GM12878 (cell line): ENCODE results near the gene TMEM174. TPM values are rescaled to one million over a fixed set of nuclear protein-coding genes. Genes with fewer than 3 reads are reported as not detected.

Experiments
- BRCA1 ChIP-seq: IDR thresholded peaks from 2 replicates; pipeline ENCODE4 v1.6.1; 2011; ENCODE audit warnings: low read depth, low read length, improper control_type of control experiment
- CHD2 ChIP-seq: IDR thresholded peaks from 2 replicates; pipeline ENCODE4 v1.6.1; 2011; ENCODE audit warnings: low read depth, low read length, improper control_type of control experiment, borderline replicate concordance
- CHD4 ChIP-seq: fragments of 200-600 bp; sonication (generic); IDR thresholded peaks from 2 replicates; pipeline ENCODE4 v1.6.1; 2016; ENCODE audit warnings: mild to moderate bottlenecking
- DPF2 ChIP-seq: fragments of 450-650 bp; IDR thresholded peaks from 2 replicates; pipeline ENCODE4 v1.6.1; 2017; ENCODE audit warnings: mild to moderate bottlenecking
- EZH2 ChIP-seq: IDR thresholded peaks from 2 replicates; pipeline ENCODE4 v1.6.1; 2012; ENCODE audit warnings: low read depth, mild to moderate bottlenecking, control low read depth, inconsistent platforms, low read length, borderline replicate concordance; ENCODE audit not compliant: control insufficient read depth
- HDAC2 ChIP-seq: fragments of 200-600 bp; sonication (generic); IDR thresholded peaks from 2 replicates; pipeline ENCODE4 v1.6.1; 2017
- HDAC6 ChIP-seq: fragments of 200-600 bp; sonication (generic); IDR thresholded peaks from one replicate; pipeline ENCODE4 v1.8.0; 2017; ENCODE audit warnings: antibody characterized with exemption; ENCODE audit not compliant: unreplicated experiment
- IKZF2 ChIP-seq, 2 experiments: fragments of 450-650 bp; IDR thresholded peaks; 2 replicates each; pipeline ENCODE4 v1.6.1; 2017; ENCODE audit warnings: mild to moderate bottlenecking in 2 of 2, moderate library complexity in 2 of 2
- MEF2A ChIP-seq: IDR thresholded peaks from 2 replicates; pipeline ENCODE4 v1.6.1; 2011; ENCODE audit warnings: low read depth, mild to moderate bottlenecking, low read length, moderate library complexity; ENCODE audit not compliant: insufficient read depth
- MXI1 ChIP-seq: fragments of 150-350 bp; IDR thresholded peaks from 2 replicates; pipeline ENCODE4 v1.6.1; 2011; ENCODE audit warnings: low read depth, mild to moderate bottlenecking, inconsistent platforms, low read length, improper control_type of control experiment
- MYC ChIP-seq: IDR thresholded peaks from 2 replicates; pipeline ENCODE4 v1.6.1; 2011; ENCODE audit warnings: mild to moderate bottlenecking, low read length, moderate library complexity, inconsistent platforms; ENCODE audit not compliant: insufficient read depth, insufficient replicate concordance, insufficient read length, severe bottlenecking
- NFXL1 ChIP-seq: fragments of 450-650 bp; IDR thresholded peaks from 2 replicates; pipeline ENCODE4 v1.6.1; 2017; ENCODE audit warnings: antibody characterized with exemption, mild to moderate bottlenecking, borderline replicate concordance
- NR2F1 ChIP-seq: fragments of 450-650 bp; conservative IDR thresholded peaks from 2 replicates; pipeline ENCODE4 v1.6.1; 2017; ENCODE audit warnings: mild to moderate bottlenecking
- POU2F2 ChIP-seq: IDR thresholded peaks from 3 replicates; pipeline ENCODE4 v1.6.1; 2011; ENCODE audit warnings: low read depth, mild to moderate bottlenecking, low read length, borderline replicate concordance
- SIN3A ChIP-seq: IDR thresholded peaks from 2 replicates; pipeline ENCODE4 v1.6.1; 2012; ENCODE audit warnings: low read depth, low read length, improper control_type of control experiment
- SMAD5 ChIP-seq: IDR thresholded peaks from 2 replicates; pipeline ENCODE4 v1.6.1; 2016; ENCODE audit warnings: antibody characterized with exemption, low read depth
- SP1 ChIP-seq: IDR thresholded peaks from one replicate; pipeline ENCODE4 v1.6.1; 2011; ENCODE audit warnings: low read depth, low read length
- TCF12 ChIP-seq: IDR thresholded peaks from 2 replicates; pipeline ENCODE4 v1.6.1; 2011; ENCODE audit warnings: low read depth, mild to moderate bottlenecking, low read length
- ZBED1 ChIP-seq: IDR thresholded peaks from 2 replicates; pipeline ENCODE4 v1.6.1; 2016; ENCODE audit warnings: borderline replicate concordance
- polyA plus RNA-seq, 11 experiments: library from polyadenylated mRNA; depleted of rRNA in 4 of 11; unstranded in 6 of 11; stranded (reverse) in 5 of 11; fragments of >200 nt; fragmentation: Nextera tagmentation in 4 of 11; fragmentation: Illumina TruSeq in 1 of 11; extraction: Ambion mirVana in 4 of 11; extraction: Trizol in 1 of 11; gene quantifications; 1 replicate in 1 of 11; 2 replicates in 10 of 11; pipeline versions ENCODE4 v1.2.1 to v1.2.3, GENCODE V29; 2011 to 2016; ENCODE audit warnings: inconsistent platforms in 2 of 11, missing spikeins in 2 of 11, low read depth in 1 of 11
- total RNA-seq, 4 experiments: library from RNA; depleted of rRNA in 3 of 4; stranded (reverse); fragments of >200 nt in 3 of 4; fragmentation: Illumina TruSeq in 1 of 4; extraction: Trizol in 1 of 4; gene quantifications; 2 replicates each; pipeline versions ENCODE4 v1.2.1 to v1.2.3, GENCODE V29; 2013 to 2021
- TF ChIP-seq, protein P1 (sequence below): fragments of 150-350 bp; IDR thresholded peaks from 2 replicates; pipeline ENCODE4 v1.6.1; 2014; ENCODE audit warnings: mild to moderate bottlenecking, low read depth, low read length
- TF ChIP-seq, protein P2 (sequence below): IDR thresholded peaks from 2 replicates; pipeline ENCODE4 v1.6.1; 2012; ENCODE audit warnings: mild to moderate bottlenecking, low read depth, low read length
- TF ChIP-seq, protein P3 (sequence below): IDR thresholded peaks from 2 replicates; pipeline ENCODE4 v1.6.1; 2011; ENCODE audit warnings: low read depth, mild to moderate bottlenecking, low read length, moderate library complexity, borderline replicate concordance; ENCODE audit errors: extremely low read depth

The TMEM174 gene
- total and polyA plus RNA-seq, 10 of the 15 experiments (the other 5 are each of a cell fraction or from before 2014, with no cell fraction given): not detected

DNA sequence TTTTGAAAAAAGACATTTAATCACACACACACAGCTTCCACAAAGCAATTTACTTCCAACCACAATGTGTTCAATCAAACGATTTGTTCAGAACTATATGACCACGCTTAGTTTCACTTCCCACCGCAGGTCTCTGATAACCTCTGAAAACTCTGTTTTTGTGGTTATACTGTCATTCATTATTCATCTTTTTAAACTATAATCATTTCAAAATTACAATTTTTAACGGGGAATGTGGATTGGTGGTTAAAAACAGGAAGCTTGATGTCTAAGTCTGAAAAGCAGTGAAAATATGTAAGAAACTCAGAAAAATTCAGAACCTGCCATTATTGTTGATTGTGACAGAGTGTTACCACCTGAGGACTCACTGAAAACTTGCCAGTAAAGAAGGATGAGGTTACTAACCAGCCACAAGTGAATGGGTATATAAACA is 12.7 kb upstream of the TMEM174 start (continued):
- TF ChIP-seq IKZF2 (IDR thresholded peaks at IDR 0.05) (peak; percentile 85 to 89), BRCA1 (no peak), SMAD5 (no peak), DPF2 (peak; percentile 87), SP1 (no peak), HDAC2 (no peak), EZH2 (no peak), NR2F1 (peak; percentile 81), CHD4 (no peak), CHD2 (no peak), HDAC6 (no peak), MYC (no peak), ZBED1 (no peak), NFXL1 (no peak), MEF2A (no peak), MXI1 (no peak), SIN3A (no peak), POU2F2 (peak; percentile 53; the same call in 1 of the 3 replicates), TCF12 (no peak)
- TF ChIP-seq, protein P1, sequence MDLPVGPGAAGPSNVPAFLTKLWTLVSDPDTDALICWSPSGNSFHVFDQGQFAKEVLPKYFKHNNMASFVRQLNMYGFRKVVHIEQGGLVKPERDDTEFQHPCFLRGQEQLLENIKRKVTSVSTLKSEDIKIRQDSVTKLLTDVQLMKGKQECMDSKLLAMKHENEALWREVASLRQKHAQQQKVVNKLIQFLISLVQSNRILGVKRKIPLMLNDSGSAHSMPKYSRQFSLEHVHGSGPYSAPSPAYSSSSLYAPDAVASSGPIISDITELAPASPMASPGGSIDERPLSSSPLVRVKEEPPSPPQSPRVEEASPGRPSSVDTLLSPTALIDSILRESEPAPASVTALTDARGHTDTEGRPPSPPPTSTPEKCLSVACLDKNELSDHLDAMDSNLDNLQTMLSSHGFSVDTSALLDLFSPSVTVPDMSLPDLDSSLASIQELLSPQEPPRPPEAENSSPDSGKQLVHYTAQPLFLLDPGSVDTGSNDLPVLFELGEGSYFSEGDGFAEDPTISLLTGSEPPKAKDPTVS: no peak
- TF ChIP-seq, protein P2, sequence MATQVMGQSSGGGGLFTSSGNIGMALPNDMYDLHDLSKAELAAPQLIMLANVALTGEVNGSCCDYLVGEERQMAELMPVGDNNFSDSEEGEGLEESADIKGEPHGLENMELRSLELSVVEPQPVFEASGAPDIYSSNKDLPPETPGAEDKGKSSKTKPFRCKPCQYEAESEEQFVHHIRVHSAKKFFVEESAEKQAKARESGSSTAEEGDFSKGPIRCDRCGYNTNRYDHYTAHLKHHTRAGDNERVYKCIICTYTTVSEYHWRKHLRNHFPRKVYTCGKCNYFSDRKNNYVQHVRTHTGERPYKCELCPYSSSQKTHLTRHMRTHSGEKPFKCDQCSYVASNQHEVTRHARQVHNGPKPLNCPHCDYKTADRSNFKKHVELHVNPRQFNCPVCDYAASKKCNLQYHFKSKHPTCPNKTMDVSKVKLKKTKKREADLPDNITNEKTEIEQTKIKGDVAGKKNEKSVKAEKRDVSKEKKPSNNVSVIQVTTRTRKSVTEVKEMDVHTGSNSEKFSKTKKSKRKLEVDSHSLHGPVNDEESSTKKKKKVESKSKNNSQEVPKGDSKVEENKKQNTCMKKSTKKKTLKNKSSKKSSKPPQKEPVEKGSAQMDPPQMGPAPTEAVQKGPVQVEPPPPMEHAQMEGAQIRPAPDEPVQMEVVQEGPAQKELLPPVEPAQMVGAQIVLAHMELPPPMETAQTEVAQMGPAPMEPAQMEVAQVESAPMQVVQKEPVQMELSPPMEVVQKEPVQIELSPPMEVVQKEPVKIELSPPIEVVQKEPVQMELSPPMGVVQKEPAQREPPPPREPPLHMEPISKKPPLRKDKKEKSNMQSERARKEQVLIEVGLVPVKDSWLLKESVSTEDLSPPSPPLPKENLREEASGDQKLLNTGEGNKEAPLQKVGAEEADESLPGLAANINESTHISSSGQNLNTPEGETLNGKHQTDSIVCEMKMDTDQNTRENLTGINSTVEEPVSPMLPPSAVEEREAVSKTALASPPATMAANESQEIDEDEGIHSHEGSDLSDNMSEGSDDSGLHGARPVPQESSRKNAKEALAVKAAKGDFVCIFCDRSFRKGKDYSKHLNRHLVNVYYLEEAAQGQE: no peak
- TF ChIP-seq, protein P3, sequence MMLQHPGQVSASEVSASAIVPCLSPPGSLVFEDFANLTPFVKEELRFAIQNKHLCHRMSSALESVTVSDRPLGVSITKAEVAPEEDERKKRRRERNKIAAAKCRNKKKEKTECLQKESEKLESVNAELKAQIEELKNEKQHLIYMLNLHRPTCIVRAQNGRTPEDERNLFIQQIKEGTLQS: no peak
